HG02588 (cell line): ENCODE data around the gene NKAIN2.
"Not testable (repeated sequence)": the region's sequence is repeated elsewhere in the genome, so short reads cannot be mapped to it uniquely, and the experiment has no call there.

Experiments used
- ATAC-seq: cut with Tn5 transposase; IDR thresholded peaks from one replicate; pipeline ENCODE4 v1.9.1; 2021; ENCODE audit warnings: mild to moderate bottlenecking, moderate library complexity; ENCODE audit not compliant: unreplicated experiment

NKAIN2 gene

GRCh38 chr6:123956492-123957139 lies 153.0 kb downstream of the NKAIN2 start:
- ATAC-seq: no peak

GRCh38 chr6:123962508-123962907 lies 158.8 kb downstream of the NKAIN2 start:
- no peak for ATAC-seq

GRCh38 chr6:123965894-123966293 lies 162.2 kb downstream of the NKAIN2 start:
- no peak for ATAC-seq

- no peak for ATAC-seq
Measured at GRCh38 chr6:123966618-123967017, 163.0 kb downstream of the NKAIN2 start.

GRCh38 chr6:123967905-123968304 lies 164.2 kb downstream of the NKAIN2 start:
- no peak for ATAC-seq

- no peak for ATAC-seq
Measured at GRCh38 chr6:123972600-123973294, 169.1 kb downstream of the NKAIN2 start.

- no peak for ATAC-seq
Measured at GRCh38 chr6:123980311-123980710, 176.6 kb downstream of the NKAIN2 start.

- ATAC-seq: no peak
Measured at GRCh38 chr6:123986938-123987337, 183.3 kb downstream of the NKAIN2 start.

- ATAC-seq: not testable (repeated sequence)
Measured at GRCh38 chr6:123989918-123990317, 186.3 kb downstream of the NKAIN2 start.

GRCh38 chr6:123990376-123990775 lies 186.7 kb downstream of the NKAIN2 start:
- no peak for ATAC-seq

- ATAC-seq: no peak
Measured at GRCh38 chr6:123994168-123994567, 190.5 kb downstream of the NKAIN2 start.

GRCh38 chr6:123994891-123995635 lies 191.4 kb downstream of the NKAIN2 start:
- ATAC-seq: no peak

- no peak for ATAC-seq
Measured at GRCh38 chr6:123997223-123997622, 193.6 kb downstream of the NKAIN2 start.

GRCh38 chr6:124002377-124003081 lies 198.9 kb downstream of the NKAIN2 start:
- peak; percentile 48 for ATAC-seq

- ATAC-seq: no peak
Measured at GRCh38 chr6:124007266-124007665, 203.6 kb downstream of the NKAIN2 start.

- ATAC-seq: no peak
Measured at GRCh38 chr6:124008000-124008987, 204.6 kb downstream of the NKAIN2 start.

GRCh38 chr6:124008988-124009765 lies 205.5 kb downstream of the NKAIN2 start:
- no peak for ATAC-seq

- peak; percentile 39 for ATAC-seq
Measured at GRCh38 chr6:124010574-124010973, 206.9 kb downstream of the NKAIN2 start.

- ATAC-seq: no peak
Measured at GRCh38 chr6:124011180-124011579, 207.5 kb downstream of the NKAIN2 start.
